Central memory CD8-positive, alpha-beta T cell (primary cell): ENCODE data around the gene IL1F10.
A peak's percentile ranks its signal among the peaks of the same experiment; 100 is the strongest.
"Not testable (repeated sequence)": the region's sequence is repeated elsewhere in the genome, so short reads cannot be mapped to it uniquely, and the experiment has no call there.

Source experiments
- ATAC-seq: fragments of 150-1000 bp; cut with Tn5 transposase; replicated peaks from 2 replicates; pipeline ENCODE4 v1.10.0; 2022; ENCODE audit warnings: mild to moderate bottlenecking, moderate FRiP score, moderate number of reproducible peaks; ENCODE audit not compliant: poor library complexity, severe bottlenecking; ENCODE audit errors: extremely low read depth
- DNase-seq, 2 donors: peaks; one replicate each; pipeline ENCODE4 v3.0.0; 2021; ENCODE audit warnings: low spot score in 2 of 2
- H3K27ac Mint-ChIP-seq: one replicate; pipeline ENCODE4 v1.8.0; 2022; ENCODE audit warnings: low read depth, mild to moderate bottlenecking, moderate library complexity, mixed read lengths
- H3K27me3 Mint-ChIP-seq: one replicate; pipeline ENCODE4 v1.8.0; 2022; ENCODE audit warnings: mixed read lengths
- H3K36me3 Mint-ChIP-seq: one replicate; pipeline ENCODE4 v1.8.0; 2022; ENCODE audit warnings: mild to moderate bottlenecking, moderate library complexity, mixed read lengths; ENCODE audit not compliant: insufficient read depth
- H3K4me1 Mint-ChIP-seq: one replicate; pipeline ENCODE4 v1.8.0; 2022; ENCODE audit warnings: mixed read lengths
- H3K4me3 Mint-ChIP-seq: one replicate; pipeline ENCODE4 v1.8.0; 2022; ENCODE audit warnings: mild to moderate bottlenecking, moderate library complexity, mixed read lengths
- H3K9me3 Mint-ChIP-seq: one replicate; pipeline ENCODE4 v1.8.0; 2022; ENCODE audit warnings: mixed read lengths

Gene IL1F10

DNA sequence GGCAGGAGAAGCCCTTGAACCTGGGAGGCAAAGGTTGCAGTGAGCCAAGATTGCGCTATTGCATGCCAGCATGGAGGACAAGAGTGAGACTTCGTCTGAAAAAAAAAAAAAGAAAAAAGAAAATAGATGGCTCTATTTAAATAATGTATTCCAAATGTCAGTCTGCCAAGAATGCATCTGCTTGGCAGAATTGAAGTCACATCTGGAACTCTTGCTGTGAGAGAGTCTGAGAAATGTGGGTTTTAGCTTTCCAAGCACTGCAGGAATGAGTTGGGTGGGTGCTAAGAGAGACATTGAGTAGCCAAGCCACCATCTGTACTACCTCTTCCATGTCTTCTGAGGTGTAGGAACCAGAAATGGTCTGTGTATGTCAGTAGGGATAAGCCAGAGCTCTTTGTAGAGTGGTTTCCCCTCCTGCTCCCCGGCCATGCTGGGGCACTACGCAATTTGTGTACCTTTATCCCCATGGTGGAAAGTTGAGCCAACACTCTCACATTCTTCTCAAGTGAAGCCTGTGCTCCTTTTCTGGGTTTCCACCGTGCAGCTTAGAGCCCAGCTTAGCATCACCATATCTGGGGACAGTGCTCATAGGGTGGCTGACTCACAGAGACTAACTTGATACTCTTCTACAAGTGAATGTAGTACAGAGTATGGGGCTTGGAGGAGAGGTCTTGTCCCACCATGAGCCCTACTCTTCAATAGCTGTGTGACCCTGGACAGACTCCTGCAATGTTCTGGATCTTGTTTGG is 25.3 kb downstream of the IL1F10 start:
- Mint-ChIP-seq H3K36me3 (no peaks in the 10 kb centered on the region), H3K4me1 (peaks cover 5% of the 10 kb centered on the region)
- no peak for ATAC-seq

DNA sequence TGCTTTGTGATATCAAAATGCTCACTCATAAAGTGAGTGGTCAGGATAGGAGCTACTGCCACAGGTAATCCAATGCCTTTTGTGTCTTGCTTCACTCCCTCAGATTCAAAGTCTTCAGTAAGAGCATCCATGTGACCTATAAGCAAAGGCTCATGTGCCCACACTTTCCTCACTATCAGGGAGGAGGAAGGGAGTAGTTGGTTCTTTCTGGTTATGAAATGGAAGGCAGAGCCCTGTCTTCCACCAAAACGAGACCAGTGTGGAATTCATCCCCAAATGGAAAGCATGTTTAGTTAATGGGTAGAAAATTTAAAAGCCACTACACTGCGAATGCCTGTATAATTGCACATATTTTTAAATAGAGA is 25.8 kb downstream of the IL1F10 start:
- peaks cover 1% of the 10 kb centered on the region for H3K36me3 Mint-ChIP-seq
- DNase-seq (no peak), ATAC-seq (no peak)
- H3K4me3 Mint-ChIP-seq, result no peak overlapping the region
- H3K4me1 Mint-ChIP-seq, result peaks cover 10% of the 10 kb centered on the region
- peaks cover 10% of the 10 kb centered on the region for H3K27me3 Mint-ChIP-seq
- no peak overlapping the region for H3K27ac Mint-ChIP-seq
- H3K9me3 Mint-ChIP-seq, result no peaks in the 10 kb centered on the region

More for the DNA sequence above, 25.3 kb downstream of the IL1F10 start:
- DNase-seq, result no peak
- Mint-ChIP-seq H3K27ac (no peak overlapping the region), H3K4me3 (no peak overlapping the region), H3K27me3 (peaks cover 10% of the 10 kb centered on the region), H3K9me3 (no peaks in the 10 kb centered on the region)

DNA sequence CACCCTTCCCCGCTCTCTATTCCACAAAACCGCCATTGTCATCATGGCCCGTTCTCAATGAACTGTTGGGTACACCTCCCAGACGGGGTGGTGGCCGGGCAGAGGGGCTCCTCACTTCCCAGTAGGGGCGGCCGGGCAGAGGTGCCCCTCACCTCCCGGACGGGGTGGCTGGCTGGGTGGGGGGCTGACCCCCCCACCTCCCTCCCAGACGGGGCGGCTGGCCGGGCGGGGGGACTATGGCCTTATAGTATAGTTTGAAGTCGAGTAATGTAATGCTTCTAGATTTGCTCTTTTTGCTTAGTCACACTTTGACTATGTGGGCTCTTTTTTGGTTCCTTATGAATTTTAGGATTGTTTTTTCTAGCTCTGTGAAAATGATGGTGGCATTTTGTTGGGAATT is 28.5 kb downstream of the IL1F10 start:
- H3K9me3 Mint-ChIP-seq, H3K4me3 Mint-ChIP-seq, ATAC-seq, DNase-seq, H3K36me3 Mint-ChIP-seq, H3K27ac Mint-ChIP-seq: not testable (repeated sequence)
- Mint-ChIP-seq H3K27me3 (peaks cover 10% of the 10 kb centered on the region), H3K4me1 (peaks cover 10% of the 10 kb centered on the region)

DNA sequence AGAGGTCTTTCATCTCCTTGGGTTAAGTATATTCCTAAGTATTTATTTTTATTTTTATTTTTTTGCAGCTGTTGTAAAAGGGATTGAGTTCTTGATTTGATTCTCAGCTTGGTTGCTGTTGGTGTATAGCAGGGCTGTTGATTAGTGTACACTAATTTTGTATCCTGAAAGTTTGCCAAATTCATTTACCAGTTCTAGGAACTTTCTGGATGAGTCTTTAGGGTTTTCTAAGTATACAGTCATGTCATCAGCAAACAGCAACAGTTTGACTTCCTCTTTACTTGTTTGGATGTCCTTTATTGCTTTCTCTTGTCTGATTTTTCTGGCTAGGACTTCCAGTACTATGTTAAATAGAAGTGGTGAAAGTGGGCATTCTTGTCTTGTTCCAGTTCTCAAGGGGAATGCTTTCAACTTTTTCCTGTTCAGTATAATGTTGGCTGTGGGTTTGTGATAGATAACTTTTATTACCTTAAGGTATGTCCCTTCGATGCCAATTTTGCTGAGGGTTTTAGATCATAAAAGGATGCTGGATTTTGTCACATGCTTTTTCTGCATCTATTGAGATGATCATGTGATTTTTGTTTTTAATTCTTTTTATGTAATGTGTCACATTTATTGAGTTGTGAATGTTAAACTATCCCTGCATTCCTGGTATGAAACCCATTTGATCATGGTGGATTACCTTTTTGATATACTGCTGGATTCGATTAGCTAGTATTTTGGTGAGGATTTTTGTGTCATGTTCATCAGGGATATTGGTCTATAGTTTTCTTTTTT is 29.3 kb downstream of the IL1F10 start:
- DNase-seq, H3K27ac Mint-ChIP-seq, H3K36me3 Mint-ChIP-seq, ATAC-seq, H3K4me3 Mint-ChIP-seq, H3K9me3 Mint-ChIP-seq: not testable (repeated sequence)
- Mint-ChIP-seq H3K27me3 (peaks cover 10% of the 10 kb centered on the region), H3K4me1 (peaks cover 10% of the 10 kb centered on the region)

DNA sequence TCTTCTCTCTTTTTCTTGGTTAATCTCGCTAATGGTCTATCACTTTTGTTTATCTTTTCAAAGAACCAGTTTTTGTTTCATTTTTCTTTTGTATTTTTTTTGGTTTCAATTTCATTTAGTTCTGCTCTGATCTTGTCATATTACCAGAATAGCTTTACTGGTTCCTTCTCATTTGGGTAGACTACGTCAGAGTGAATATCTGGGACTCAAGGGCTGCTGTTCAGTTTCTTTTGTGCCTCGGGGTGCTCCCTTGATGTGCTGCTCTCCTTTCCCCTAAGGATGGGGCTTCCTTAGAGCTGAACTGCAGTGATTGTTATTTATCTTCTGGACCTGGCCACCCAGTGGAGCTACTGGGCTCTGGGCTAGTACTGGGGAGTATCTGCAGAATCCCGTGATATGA is 30.3 kb downstream of the IL1F10 start:
- DNase-seq (no peak), ATAC-seq (no peak)
- H3K36me3 Mint-ChIP-seq, result peaks cover 1% of the 10 kb centered on the region
- H3K27me3 Mint-ChIP-seq, result peaks cover 10% of the 10 kb centered on the region
- H3K9me3 Mint-ChIP-seq, result no peaks in the 10 kb centered on the region
- H3K27ac Mint-ChIP-seq, result peak overlapping the region; percentile 85
- H3K4me1 Mint-ChIP-seq, result peaks cover 10% of the 10 kb centered on the region
- H3K4me3 Mint-ChIP-seq, result peak overlapping the region; percentile 64

DNA sequence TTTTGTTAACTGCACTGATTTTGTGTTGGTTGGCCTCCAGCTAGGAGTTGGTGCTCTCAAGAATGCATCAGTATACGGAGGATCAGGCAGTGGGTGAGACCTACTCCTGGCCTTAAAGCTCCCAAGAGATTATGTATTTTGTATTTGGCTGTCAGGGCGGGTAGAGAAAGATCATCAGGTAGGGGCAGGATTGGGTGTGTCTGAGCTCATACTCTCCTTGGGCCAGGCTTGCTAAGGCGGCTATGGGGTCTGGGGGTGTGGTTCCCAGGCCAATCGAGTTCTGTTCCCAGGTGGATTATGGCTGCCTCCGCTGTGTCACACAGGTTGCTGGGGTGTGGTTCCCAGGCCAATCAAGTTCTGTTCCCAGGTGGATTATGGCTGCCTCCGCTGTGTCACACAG is 30.8 kb downstream of the IL1F10 start:
- H3K36me3 Mint-ChIP-seq, result peaks cover 1% of the 10 kb centered on the region
- peak overlapping the region; percentile 85 for H3K27ac Mint-ChIP-seq
- DNase-seq, result no peak
- peaks cover 10% of the 10 kb centered on the region for H3K4me1 Mint-ChIP-seq
- no peaks in the 10 kb centered on the region for H3K9me3 Mint-ChIP-seq
- peak overlapping the region; percentile 64 for H3K4me3 Mint-ChIP-seq
- ATAC-seq, result no peak
- peaks cover 10% of the 10 kb centered on the region for H3K27me3 Mint-ChIP-seq

DNA sequence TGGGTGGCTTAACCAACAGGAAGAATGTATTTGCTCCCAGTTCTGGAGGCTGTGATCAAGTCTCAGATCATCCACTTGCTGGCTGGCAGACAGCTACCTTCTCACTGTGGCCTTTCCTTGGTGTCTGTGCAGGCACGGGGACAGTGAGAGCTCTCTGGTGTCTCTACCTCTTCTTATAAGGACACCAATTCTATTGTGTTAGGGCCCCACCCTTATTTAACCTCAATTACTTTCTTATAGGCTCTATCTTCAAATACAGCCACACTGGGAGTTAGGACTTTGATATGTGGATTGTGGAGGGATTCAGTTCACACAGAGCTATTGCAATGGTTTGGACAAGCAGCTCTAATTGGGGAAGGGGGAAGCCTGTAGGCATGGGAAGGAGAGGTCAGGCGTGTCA is 34.4 kb downstream of the IL1F10 start:
- Mint-ChIP-seq H3K4me3 (no peak overlapping the region), H3K36me3 (peaks cover 1% of the 10 kb centered on the region), H3K27me3 (peaks cover 6% of the 10 kb centered on the region), H3K27ac (no peak overlapping the region), H3K9me3 (no peaks in the 10 kb centered on the region), H3K4me1 (peaks cover 10% of the 10 kb centered on the region)
- ATAC-seq (no peak), DNase-seq (no peak)

DNA sequence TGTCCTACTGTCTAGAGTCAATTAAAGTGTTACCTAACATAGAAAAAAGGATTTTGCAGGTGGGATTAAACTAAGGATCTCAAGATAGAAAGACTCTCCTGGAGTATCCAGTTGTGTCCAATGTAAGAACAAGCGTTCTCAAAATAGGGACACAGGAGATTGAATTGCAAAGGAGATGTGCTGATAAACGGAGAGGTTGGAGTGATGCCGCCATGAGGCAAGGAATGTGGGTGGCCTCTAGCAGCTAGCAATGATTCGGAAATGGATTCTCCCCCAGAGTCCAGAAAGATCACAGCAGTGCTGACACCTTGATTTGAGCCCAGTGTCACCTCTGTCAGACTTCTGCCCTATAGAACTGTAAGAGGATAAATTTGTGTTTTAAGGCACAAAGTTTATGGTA is 35.5 kb downstream of the IL1F10 start:
- Mint-ChIP-seq H3K27ac (no peak overlapping the region), H3K27me3 (peaks cover 13% of the 10 kb centered on the region), H3K36me3 (peaks cover 1% of the 10 kb centered on the region), H3K4me1 (peaks cover 3% of the 10 kb centered on the region), H3K4me3 (no peak overlapping the region), H3K9me3 (no peaks in the 10 kb centered on the region)
- DNase-seq (no peak), ATAC-seq (no peak)

DNA sequence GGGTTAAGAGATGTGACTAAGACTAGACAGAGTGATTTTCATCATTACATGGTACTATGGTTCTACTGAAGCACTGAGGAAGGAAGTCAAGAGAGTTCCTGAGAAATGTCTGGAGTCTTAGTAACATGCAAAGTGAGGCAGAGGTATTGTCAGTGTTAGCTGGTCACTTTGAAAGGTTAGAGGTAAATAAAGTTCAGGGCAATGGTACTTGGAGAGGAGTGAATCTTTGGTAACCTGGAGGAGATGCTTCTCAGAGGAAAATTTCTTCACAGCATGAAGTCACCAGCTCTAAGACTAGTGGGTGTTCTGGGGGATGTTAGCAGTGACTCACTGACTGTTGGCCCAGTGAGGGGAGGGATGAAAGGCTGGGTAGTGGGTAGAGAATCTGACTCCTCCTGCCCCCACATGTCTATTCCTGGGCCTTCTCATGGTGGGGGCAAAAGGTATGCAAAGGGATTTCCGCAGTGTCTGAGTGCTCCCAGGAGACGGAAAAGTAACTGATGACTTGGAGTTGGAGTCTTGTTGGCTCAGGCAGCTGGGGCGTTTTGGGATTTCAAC is 36.4 kb downstream of the IL1F10 start:
- no peak overlapping the region for H3K27ac Mint-ChIP-seq
- ATAC-seq (no peak), DNase-seq (no peak)
- H3K4me1 Mint-ChIP-seq, result no peaks in the 10 kb centered on the region
- no peaks in the 10 kb centered on the region for H3K9me3 Mint-ChIP-seq
- H3K36me3 Mint-ChIP-seq, result no peaks in the 10 kb centered on the region
- H3K4me3 Mint-ChIP-seq, result no peak overlapping the region
- H3K27me3 Mint-ChIP-seq, result peaks cover 21% of the 10 kb centered on the region

DNA sequence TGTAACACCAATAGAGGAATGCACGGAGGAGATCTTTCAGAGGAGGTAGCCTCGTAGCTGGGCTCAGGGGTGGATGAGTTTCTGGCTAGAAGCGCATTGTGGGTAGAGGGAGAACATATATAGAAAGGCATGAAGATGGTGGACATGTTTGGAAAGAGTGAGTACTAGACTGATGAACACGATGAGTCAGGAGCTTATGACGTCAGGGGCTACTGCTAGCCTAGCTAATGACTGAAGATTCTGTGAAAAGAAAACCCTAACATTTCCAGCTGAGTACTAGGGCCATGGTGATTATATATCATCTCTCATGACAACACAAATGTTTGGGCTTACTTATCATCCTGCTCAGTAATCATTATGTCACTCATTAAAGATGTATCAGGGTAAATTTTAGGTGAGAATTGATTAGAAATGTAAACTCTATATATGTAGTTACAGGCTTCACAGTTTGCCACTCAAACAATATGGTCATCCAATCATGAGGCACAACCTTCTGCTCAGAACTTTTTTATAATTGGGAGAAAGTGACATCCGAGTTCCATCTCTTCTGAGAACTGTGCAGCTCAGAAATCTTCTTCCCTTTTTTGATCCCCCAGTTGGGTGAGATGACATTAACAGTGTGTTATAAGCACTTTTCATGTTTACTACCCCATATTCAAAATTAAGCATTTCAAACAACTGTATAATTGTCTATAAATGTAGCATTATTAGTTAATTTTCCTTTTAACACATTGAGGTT is 37.4 kb downstream of the IL1F10 start:
- Mint-ChIP-seq H3K27me3 (peaks cover 21% of the 10 kb centered on the region), H3K27ac (no peak overlapping the region), H3K9me3 (no peaks in the 10 kb centered on the region), H3K36me3 (no peaks in the 10 kb centered on the region), H3K4me1 (no peaks in the 10 kb centered on the region), H3K4me3 (no peak overlapping the region)
- ATAC-seq (no peak), DNase-seq (no peak)

DNA sequence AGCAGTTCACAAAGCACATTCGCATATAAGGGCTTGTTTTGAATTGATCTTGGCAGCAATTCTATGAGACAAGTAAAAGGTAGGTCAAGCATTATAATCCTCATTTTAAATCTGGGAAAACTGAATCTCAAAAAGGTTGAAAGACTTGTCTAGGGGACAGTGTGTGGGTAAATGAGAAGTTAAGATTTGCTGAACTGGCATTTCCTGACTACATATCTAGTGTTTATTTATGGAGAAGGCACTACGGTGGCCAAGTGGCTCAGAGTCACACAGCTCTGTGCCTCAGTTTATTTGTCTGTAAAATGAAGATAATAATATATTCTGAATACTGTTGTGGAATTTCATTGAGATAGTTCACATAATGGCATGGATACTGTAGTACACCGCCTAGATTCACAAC is 43.4 kb downstream of the IL1F10 start:
- no peak overlapping the region for H3K4me3 Mint-ChIP-seq
- H3K9me3 Mint-ChIP-seq, result no peaks in the 10 kb centered on the region
- ATAC-seq, result no peak
- DNase-seq, result no peak
- no peaks in the 10 kb centered on the region for H3K4me1 Mint-ChIP-seq
- peaks cover 21% of the 10 kb centered on the region for H3K27me3 Mint-ChIP-seq
- no peaks in the 10 kb centered on the region for H3K36me3 Mint-ChIP-seq
- H3K27ac Mint-ChIP-seq, result no peak overlapping the region

DNA sequence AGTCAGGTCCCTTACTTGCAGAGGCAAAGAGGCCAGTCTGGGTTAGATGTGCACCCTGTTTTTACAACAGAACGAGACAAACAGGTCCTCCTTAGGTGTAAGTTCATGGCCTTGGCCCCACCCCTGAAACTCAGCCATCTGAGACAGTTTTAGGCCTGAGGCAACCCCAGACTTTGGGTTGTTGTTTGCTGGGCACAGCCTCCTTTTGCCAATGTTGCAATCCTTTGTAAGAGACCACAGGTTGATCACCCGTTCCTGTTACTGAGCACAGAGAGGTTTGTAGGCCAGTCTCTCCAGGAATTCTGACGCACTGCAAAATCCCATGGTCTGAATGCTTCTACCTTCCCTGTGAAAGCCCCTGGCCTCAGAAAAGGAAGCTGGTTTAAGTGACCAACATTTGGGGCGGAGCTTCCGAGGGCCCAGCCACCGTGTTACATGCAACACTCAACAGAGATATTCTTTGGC is 44.1 kb downstream of the IL1F10 start:
- Mint-ChIP-seq H3K36me3 (no peaks in the 10 kb centered on the region), H3K27ac (no peak overlapping the region), H3K9me3 (no peaks in the 10 kb centered on the region), H3K27me3 (peaks cover 18% of the 10 kb centered on the region), H3K4me1 (no peaks in the 10 kb centered on the region), H3K4me3 (no peak overlapping the region)
- ATAC-seq (no peak), DNase-seq (no peak)
